SU-DHL-6 (cell line): ENCODE measurements around the gene IPO9.

Experiments used
- EZH2phosphoT487 ChIP-seq: fragments of 200-600 bp; sonication (generic), shearing (Covaris generic); conservative IDR thresholded peaks from 2 replicates; pipeline ENCODE4 v1.6.1; 2018; ENCODE audit warnings: mild to moderate bottlenecking, antibody characterized with exemption, low read length, moderate library complexity, mixed read lengths
- TF ChIP-seq, protein P1 (sequence below): fragments of 200-600 bp; sonication (generic); IDR thresholded peaks from one replicate; pipeline ENCODE4 v1.5.1; 2017; ENCODE audit warnings: antibody characterized with exemption, mild to moderate bottlenecking, low read length, moderate library complexity; ENCODE audit not compliant: insufficient read depth, poor library complexity, severe bottlenecking

DNA sequence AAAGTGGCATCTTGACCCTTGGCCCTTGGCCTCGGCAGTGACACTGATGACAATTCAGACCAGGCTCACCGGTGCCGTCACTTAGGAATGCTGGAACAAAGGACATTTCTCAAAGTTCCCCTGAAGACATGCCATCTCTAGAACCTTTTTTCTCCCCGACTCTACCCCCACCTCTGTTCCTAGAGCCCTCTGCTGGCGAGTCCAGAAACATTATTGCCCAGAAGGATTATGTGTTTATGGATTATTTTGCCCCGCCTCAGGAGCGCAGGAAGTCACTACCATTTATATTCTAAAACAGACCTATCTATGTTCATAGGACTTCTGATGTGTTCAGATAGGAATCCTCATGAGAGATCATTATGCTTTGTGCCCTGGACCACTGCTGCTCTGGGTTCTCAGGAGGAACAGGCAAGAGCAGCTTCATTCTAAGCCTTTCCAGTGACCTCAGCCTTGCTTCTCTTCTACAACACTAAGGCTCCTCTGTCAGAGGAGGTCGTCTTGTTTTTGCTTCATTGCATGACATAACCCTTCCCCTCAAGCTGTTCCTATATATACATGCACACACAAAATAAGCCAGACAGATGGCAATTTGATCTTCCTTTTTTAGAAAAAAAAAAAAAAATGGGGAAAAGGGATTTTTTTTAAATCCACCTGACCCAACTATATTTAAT lies 47.3 kb downstream of the IPO9 start:
- TF ChIP-seq, protein P1, sequence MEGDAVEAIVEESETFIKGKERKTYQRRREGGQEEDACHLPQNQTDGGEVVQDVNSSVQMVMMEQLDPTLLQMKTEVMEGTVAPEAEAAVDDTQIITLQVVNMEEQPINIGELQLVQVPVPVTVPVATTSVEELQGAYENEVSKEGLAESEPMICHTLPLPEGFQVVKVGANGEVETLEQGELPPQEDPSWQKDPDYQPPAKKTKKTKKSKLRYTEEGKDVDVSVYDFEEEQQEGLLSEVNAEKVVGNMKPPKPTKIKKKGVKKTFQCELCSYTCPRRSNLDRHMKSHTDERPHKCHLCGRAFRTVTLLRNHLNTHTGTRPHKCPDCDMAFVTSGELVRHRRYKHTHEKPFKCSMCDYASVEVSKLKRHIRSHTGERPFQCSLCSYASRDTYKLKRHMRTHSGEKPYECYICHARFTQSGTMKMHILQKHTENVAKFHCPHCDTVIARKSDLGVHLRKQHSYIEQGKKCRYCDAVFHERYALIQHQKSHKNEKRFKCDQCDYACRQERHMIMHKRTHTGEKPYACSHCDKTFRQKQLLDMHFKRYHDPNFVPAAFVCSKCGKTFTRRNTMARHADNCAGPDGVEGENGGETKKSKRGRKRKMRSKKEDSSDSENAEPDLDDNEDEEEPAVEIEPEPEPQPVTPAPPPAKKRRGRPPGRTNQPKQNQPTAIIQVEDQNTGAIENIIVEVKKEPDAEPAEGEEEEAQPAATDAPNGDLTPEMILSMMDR = peak; percentile 9
- no peak for TF ChIP-seq EZH2phosphoT487
